Heart right ventricle (tissue), 16 donors: ENCODE measurements around the gene NSD2. TPM values are rescaled to one million over a fixed set of nuclear protein-coding genes. Genes with fewer than 3 reads are reported as not detected.

Experiments used
- ATAC-seq, 8 donors: fragments of 200-7000 bp; cut with Tn5 transposase; one replicate each; pipeline ENCODE4 v1.9.1; 2020; ENCODE audit warnings: mild to moderate bottlenecking in 8 of 8, moderate library complexity in 8 of 8, moderate number of reproducible peaks in 1 of 8
- DNase-seq, 2 donors: peaks; one replicate each; pipeline ENCODE4 v3.0.0-alpha.2; 2020
- H3K27ac ChIP-seq, 10 donors: fragments of 200-600 bp; sonication (generic) in 2 of 10; one replicate each; pipeline versions ENCODE4 v1.5.0 to v1.8.0; 2020 to 2022; ENCODE audit warnings: mild to moderate bottlenecking in 3 of 10
- H3K27me3 ChIP-seq, 7 donors: fragments of 200-600 bp; one replicate each; pipeline ENCODE4 v1.8.0; 2021 to 2022; ENCODE audit warnings: mild to moderate bottlenecking in 2 of 7
- H3K36me3 ChIP-seq, 9 donors: fragments of 200-600 bp; sonication (generic) in 1 of 9; one replicate each; pipeline versions ENCODE4 v1.5.0 to v1.8.0; 2020 to 2022; ENCODE audit warnings: mild to moderate bottlenecking in 2 of 9
- H3K4me1 ChIP-seq, 9 donors: fragments of 200-600 bp; sonication (generic) in 1 of 9; one replicate each; pipeline versions ENCODE4 v1.5.0 to v1.8.0; 2020 to 2022; ENCODE audit warnings: mild to moderate bottlenecking in 4 of 9
- H3K4me3 ChIP-seq, 10 donors: fragments of 200-600 bp; sonication (generic) in 2 of 10; one replicate each; pipeline versions ENCODE4 v1.5.0 to v1.8.0; 2020 to 2022; ENCODE audit warnings: mild to moderate bottlenecking in 7 of 10, moderate library complexity in 2 of 10
- H3K9me3 ChIP-seq, 11 donors: fragments of 200-600 bp in 10 of 11; sonication (generic) in 2 of 11; one replicate each; pipeline versions ENCODE4 v1.5.0 to v1.8.0; 2013 to 2022; ENCODE audit warnings: mild to moderate bottlenecking in 2 of 11, control low read depth in 1 of 11, moderate library complexity in 1 of 11
- WGBS, 2 donors: extraction: QIAGEN DNeasy Blood & Tissue Kit; methylation state at CpG; one replicate each; pipeline ENCODE4 v1.1.7; 2013; ENCODE audit warnings: inconsistent platforms in 1 of 2; 5-methylcytosine and 5-hydroxymethylcytosine counted together
- intact Hi-C, 10 donors: fragments of 100-400 bp; cut with DNase I; formaldehyde crosslinking; loops; one replicate each; pipeline versions ENCODE4 v1.11.1 to v1.14.2; 2022
- polyA plus RNA-seq, 2 donors: library from polyadenylated mRNA; stranded (reverse); fragments of 200-250 nt; gene quantifications; one replicate each; pipeline ENCODE4 v1.2.3, GENCODE V29; 2013
- total RNA-seq, 10 donors: library from RNA; stranded (reverse); fragmentation: NEBNext Ultra II Directional in 3 of 10; extraction: Animal tissue kit (Norgen Biotek cat#: 25700) in 3 of 10; gene quantifications; one replicate each; pipeline versions ENCODE4 v1.2.1 to v1.2.4, GENCODE V29; 2021 to 2023
- TF ChIP-seq, protein P1 (sequence below), 9 donors: fragments of 200-600 bp; sonication (generic) in 2 of 9; IDR thresholded peaks; one replicate each; pipeline versions ENCODE4 v1.5.0 to v1.8.0; 2021 to 2022; ENCODE audit warnings: antibody characterized with exemption in 9 of 9, mild to moderate bottlenecking in 5 of 9, moderate library complexity in 1 of 9
- donor health status: Arrhythmogenic right ventricular cardiomyopathy.
- donor health status: ischemic (EF 13 %, LVEDD 7.1; RV severe dilation, severe dysfunction).
- donor health status: healthy with polysubstance abuse.
- donor health status: DM: no; HTN: yes; CAD: no.
- donor health status: DM: no; HTN: no; CAD: no.
- donor health status: ischemic (EF 25% LVEDD 6.9; RV normal size, moderate dysfunction).
- donor health status: ischemic (EF 25% LVEDD 5.7; RV mildly dilated, moderate dysfunction).
- donor health status: healthy.
- donor health status: DM: yes; HTN: yes; CAD: no.
- donor health status: Ischemic cardiomyopathy.
- donor health status: ischemic (EF 35%, LVEDD 5.7; RV mildly dilated, moderate dysfunction).
- donor health status: nonischemic (EF 11% LVEDD 7.7; RV severe dilation, severe dysfunction).
- donor health status: DM: yes; HTN: yes; CAD: no.
- donor health status: PGD.
- donor health status: ischemic (EF 29% LVEDD 5.4; RV normal size, mild dysfunction).
- donor health status: nonischemic (EF 23%, LVEDD 6.1; RV moderate dilation, normal function).

The NSD2 gene
- total and polyA plus RNA-seq, 12 donors, result 7.7 to 64.4 (median 44.5) TPM

- TF ChIP-seq, protein P1, sequence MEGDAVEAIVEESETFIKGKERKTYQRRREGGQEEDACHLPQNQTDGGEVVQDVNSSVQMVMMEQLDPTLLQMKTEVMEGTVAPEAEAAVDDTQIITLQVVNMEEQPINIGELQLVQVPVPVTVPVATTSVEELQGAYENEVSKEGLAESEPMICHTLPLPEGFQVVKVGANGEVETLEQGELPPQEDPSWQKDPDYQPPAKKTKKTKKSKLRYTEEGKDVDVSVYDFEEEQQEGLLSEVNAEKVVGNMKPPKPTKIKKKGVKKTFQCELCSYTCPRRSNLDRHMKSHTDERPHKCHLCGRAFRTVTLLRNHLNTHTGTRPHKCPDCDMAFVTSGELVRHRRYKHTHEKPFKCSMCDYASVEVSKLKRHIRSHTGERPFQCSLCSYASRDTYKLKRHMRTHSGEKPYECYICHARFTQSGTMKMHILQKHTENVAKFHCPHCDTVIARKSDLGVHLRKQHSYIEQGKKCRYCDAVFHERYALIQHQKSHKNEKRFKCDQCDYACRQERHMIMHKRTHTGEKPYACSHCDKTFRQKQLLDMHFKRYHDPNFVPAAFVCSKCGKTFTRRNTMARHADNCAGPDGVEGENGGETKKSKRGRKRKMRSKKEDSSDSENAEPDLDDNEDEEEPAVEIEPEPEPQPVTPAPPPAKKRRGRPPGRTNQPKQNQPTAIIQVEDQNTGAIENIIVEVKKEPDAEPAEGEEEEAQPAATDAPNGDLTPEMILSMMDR (IDR thresholded peaks at IDR 0.05), result no peak
- H3K9me3 ChIP-seq, result no peaks in the 10 kb centered on the region
- no peaks in the 10 kb centered on the region for H3K27me3 ChIP-seq
- no peaks in the 10 kb centered on the region for H3K4me1 ChIP-seq
- ATAC-seq, result no peak
- no peak for DNase-seq
- 94 to 96% methylated on average over 16 of the region's 16 CpGs for WGBS, 2 donors
- peaks cover 0 to 96% (median 24%) of the 10 kb centered on the region in 9 donors for H3K36me3 ChIP-seq
- intact Hi-C loops, result no loop called here
- H3K27ac ChIP-seq, result no peak overlapping the region
- H3K4me3 ChIP-seq, result no peak overlapping the region
These were observed 100.4 kb downstream of the NSD2 start for GRCh38 chr4:1971456-1972200.

DNA sequence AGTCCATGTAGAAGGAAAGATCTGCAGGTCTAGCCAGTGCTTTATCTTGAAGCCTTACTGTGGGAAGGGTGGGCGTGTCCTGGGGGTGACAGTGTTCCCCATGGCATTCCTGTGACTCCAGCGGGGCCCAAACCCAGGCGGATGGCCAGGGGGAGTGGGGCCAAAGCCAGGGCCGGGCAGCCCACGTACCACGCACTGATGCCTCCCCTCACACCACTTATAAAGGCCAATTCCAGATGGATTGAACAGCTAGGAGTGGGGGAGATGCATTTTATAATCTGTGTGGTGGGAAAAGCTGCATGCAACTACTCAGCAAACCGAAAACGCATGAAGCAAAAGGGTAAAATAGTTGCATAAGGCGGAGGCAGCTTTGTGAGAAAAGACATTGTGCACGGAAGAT lies 101.2 kb downstream of the NSD2 start:
- TF ChIP-seq, protein P1 (IDR thresholded peaks at IDR 0.05), result no peak
- Histone ChIP-seq H3K27me3 (no peaks in the 10 kb centered on the region), H3K9me3 (no peaks in the 10 kb centered on the region), H3K4me1 (no peaks in the 10 kb centered on the region), H3K4me3 (no peak overlapping the region), H3K36me3 (peaks cover 0 to 99% (median 28%) of the 10 kb centered on the region in 9 donors), H3K27ac (no peak overlapping the region)
- intact Hi-C loops, result no loop called here
- 94 to 95% methylated on average over 10 of the region's 10 CpGs for WGBS, 2 donors
- DNase-seq (no peak), ATAC-seq (no peak)

- intact Hi-C loops, result no loop called here
- Histone ChIP-seq H3K9me3 (no peaks in the 10 kb centered on the region), H3K27me3 (no peaks in the 10 kb centered on the region), H3K27ac (no peak overlapping the region), H3K4me3 (no peak overlapping the region), H3K4me1 (no peaks in the 10 kb centered on the region), H3K36me3 (peaks cover 0 to 100% (median 31%) of the 10 kb centered on the region in 9 donors)
- ATAC-seq, result peak in 1 of 8 donors; percentile 26
- DNase-seq, result no peak
- WGBS, 2 donors, result 93 to 95% methylated on average over 12 of the region's 12 CpGs
- TF ChIP-seq, protein P1 (IDR thresholded peaks at IDR 0.05), result no peak
These were observed 102.0 kb downstream of the NSD2 start for GRCh38 chr4:1973218-1973617.

DNA sequence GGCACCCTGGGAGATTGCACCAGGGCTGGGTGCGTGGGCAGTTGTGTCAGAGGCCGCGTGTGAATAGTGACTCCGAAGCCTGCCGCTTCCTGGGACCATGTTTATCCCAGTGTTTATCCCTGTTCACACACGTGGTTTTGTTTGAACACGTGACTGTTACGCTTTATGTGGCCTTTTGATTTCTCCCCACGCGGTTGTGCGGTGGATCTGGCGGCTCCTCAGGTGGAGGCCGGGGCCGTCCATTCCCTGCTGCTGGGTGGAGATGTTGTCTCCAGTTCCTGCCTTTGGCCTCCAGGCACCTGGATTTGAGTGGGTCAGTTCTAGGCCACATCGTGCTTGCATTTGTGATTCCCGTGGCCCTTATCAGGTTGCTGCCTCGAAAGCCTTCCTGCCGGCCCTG lies 102.5 kb downstream of the NSD2 start:
- WGBS, 2 donors, result 88 to 92% methylated on average over 18 of the region's 18 CpGs
- TF ChIP-seq, protein P1 (IDR thresholded peaks at IDR 0.05), result no peak
- Histone ChIP-seq H3K36me3 (peaks cover 0 to 100% (median 34%) of the 10 kb centered on the region in 9 donors), H3K4me1 (no peaks in the 10 kb centered on the region), H3K27ac (no peak overlapping the region), H3K4me3 (no peak overlapping the region), H3K9me3 (no peaks in the 10 kb centered on the region), H3K27me3 (no peaks in the 10 kb centered on the region)
- DNase-seq, result no peak
- ATAC-seq, result no peak
- intact Hi-C loops, result no loop called here
